Fibroblast of the conjunctiva (primary cell): ENCODE data around the gene TRIM47.
A peak's percentile ranks its signal among the peaks of the same experiment; 100 is the strongest.
"Not testable (repeated sequence)": the region's sequence is repeated elsewhere in the genome, so short reads cannot be mapped to it uniquely, and the experiment has no call there.

Source experiments
- DNase-seq: peaks from one replicate; pipeline ENCODE4 v3.0.0-alpha.2; 2010; ENCODE audit warnings: low read depth

Gene TRIM47

GRCh38 chr17:75870228-75870627 is 8.2 kb downstream of the TRIM47 start:
- not testable (repeated sequence) for DNase-seq

- peak; percentile 57 for DNase-seq
These were observed 8.9 kb downstream of the TRIM47 start for GRCh38 chr17:75869282-75870141.

GRCh38 chr17:75868730-75869281 is 9.6 kb downstream of the TRIM47 start:
- DNase-seq: not testable (repeated sequence)

GRCh38 chr17:75865404-75866188 is 12.8 kb downstream of the TRIM47 start:
- DNase-seq: not testable (repeated sequence)

- not testable (repeated sequence) for DNase-seq
These were observed 13.5 kb downstream of the TRIM47 start for GRCh38 chr17:75864887-75865286.

- peak; percentile 62 for DNase-seq
These were observed 13.9 kb downstream of the TRIM47 start for GRCh38 chr17:75864448-75864871.

GRCh38 chr17:75861927-75862317 is 16.5 kb downstream of the TRIM47 start:
- DNase-seq: no peak

- DNase-seq: not testable (repeated sequence)
These were observed 19.0 kb downstream of the TRIM47 start for GRCh38 chr17:75859358-75859757.

- DNase-seq: no peak
These were observed 22.2 kb downstream of the TRIM47 start for GRCh38 chr17:75856062-75856756.

- DNase-seq: peak; percentile 100
These were observed 22.9 kb downstream of the TRIM47 start, which contains the start of gene WBP2 for GRCh38 chr17:75855310-75856061. WBP2 (minus strand) TSS chr17:75855335; CDS start chr17:75855297, 38 bp downstream.

- DNase-seq: no peak
These were observed 23.5 kb downstream of the TRIM47 start for GRCh38 chr17:75854881-75855309.

- DNase-seq: no peak
These were observed 24.2 kb downstream of the TRIM47 start for GRCh38 chr17:75854101-75854748.

GRCh38 chr17:75853433-75853832 is 24.9 kb downstream of the TRIM47 start:
- no peak for DNase-seq

GRCh38 chr17:75851693-75851991 is 26.7 kb downstream of the TRIM47 start:
- DNase-seq: not testable (repeated sequence)

GRCh38 chr17:75850928-75851692 is 27.3 kb downstream of the TRIM47 start:
- no peak for DNase-seq

GRCh38 chr17:75849724-75850123 is 28.7 kb downstream of the TRIM47 start:
- DNase-seq: no peak

GRCh38 chr17:75849279-75849646 is 29.1 kb downstream of the TRIM47 start:
- DNase-seq: no peak

GRCh38 chr17:75848523-75849278 is 29.7 kb downstream of the TRIM47 start:
- DNase-seq: no peak
